ENCODE results near the gene ACBD7. TPM values are rescaled to one million over a fixed set of nuclear protein-coding genes. Genes with fewer than 3 reads are reported as not detected.

ACBD7 gene
- total RNA-seq, 1 experiment from 2014 or later = 0.63 TPM

- H3K4me1 ChIP-seq (ENCODE audit: low read length) = peaks cover 7% of the 10 kb centered on the region
- H2AFZ ChIP-seq (ENCODE audit: low read length) = no peak overlapping the region
- no peak overlapping the region for H3K4me2 ChIP-seq (ENCODE audit: low read depth, low read length, poor library complexity, severe bottlenecking)
- H3K79me2 ChIP-seq (ENCODE audit: low read length) = no peaks in the 10 kb centered on the region
- no peaks in the 10 kb centered on the region for H3K9me3 ChIP-seq (ENCODE audit: low read length)
- H3K4me3 ChIP-seq (ENCODE audit: low read length) = no peak overlapping the region
- DNase-seq = no peak
- no peak overlapping the region for H3K27ac ChIP-seq (ENCODE audit: low read length)
- H4K20me1 ChIP-seq (ENCODE audit: insufficient read depth, low read depth, low read length) = no peaks in the 10 kb centered on the region
- no peaks in the 10 kb centered on the region for H3K27me3 ChIP-seq (ENCODE audit: low read length)
- H3K9ac ChIP-seq (ENCODE audit: low read length) = no peak overlapping the region
- no peaks in the 10 kb centered on the region for H3K9me2 ChIP-seq (replicated peaks; ENCODE audit: insufficient read depth, low read length)
- H3K36me3 ChIP-seq (ENCODE audit: insufficient read depth, low read length) = no peaks in the 10 kb centered on the region
Observed at GRCh38 chr10:15083674-15084501, 4.7 kb downstream of the ACBD7 start.

DNA sequence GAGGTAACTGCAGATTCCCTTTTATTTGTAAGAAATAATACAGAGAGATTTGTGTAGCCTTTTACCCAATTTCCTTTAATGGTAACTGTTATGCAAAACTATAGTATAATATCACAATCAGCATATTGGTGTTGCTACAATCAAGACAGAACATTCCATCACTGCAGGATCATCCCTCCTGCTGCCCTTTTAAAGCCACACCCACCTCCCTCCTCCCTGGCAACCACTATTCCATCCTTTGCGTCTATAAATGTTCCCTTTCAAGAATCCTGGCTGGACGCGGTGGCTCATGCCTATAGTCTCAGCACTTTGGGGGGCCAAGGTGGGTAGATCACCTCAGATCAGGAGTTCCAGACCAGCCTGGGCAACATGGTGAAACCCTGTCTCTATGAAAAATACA, 13.2 kb downstream of the ACBD7 start:
- Histone ChIP-seq H3K27ac (ENCODE audit: low read length) (no peak overlapping the region), H3K4me3 (ENCODE audit: low read length) (no peak overlapping the region), H3K9me2 (replicated peaks; ENCODE audit: insufficient read depth, low read length) (no peaks in the 10 kb centered on the region), H4K20me1 (ENCODE audit: insufficient read depth, low read depth, low read length) (no peaks in the 10 kb centered on the region), H3K36me3 (ENCODE audit: insufficient read depth, low read length) (no peaks in the 10 kb centered on the region), H3K27me3 (ENCODE audit: low read length) (no peaks in the 10 kb centered on the region), H3K4me1 (ENCODE audit: low read length) (no peaks in the 10 kb centered on the region), H3K9me3 (ENCODE audit: low read length) (no peaks in the 10 kb centered on the region), H2AFZ (ENCODE audit: low read length) (no peak overlapping the region), H3K4me2 (ENCODE audit: low read depth, low read length, poor library complexity, severe bottlenecking) (no peak overlapping the region), H3K79me2 (ENCODE audit: low read length) (no peaks in the 10 kb centered on the region), H3K9ac (ENCODE audit: low read length) (no peak overlapping the region)
- DNase-seq = no peak

DNA sequence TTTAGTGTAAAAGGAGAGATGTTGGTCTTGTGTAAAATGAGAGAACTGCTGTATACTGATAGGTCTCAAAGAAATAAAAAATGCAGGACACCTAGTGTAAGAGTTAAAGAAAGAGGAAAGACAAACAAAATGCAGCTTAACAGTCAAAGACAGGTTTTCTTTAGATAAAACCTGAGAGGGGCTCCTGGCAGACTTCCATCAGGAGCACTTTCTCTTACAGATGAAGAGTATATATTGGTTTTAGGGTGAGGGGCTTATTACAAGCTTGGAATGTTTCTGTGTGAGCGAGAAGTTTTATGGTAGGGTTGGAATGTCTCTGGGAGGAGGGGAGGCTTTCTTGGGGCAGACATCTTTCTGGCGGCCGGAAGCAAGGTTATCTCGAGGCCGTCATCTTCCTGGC, 16.2 kb downstream of the ACBD7 start:
- Histone ChIP-seq H2AFZ (ENCODE audit: low read length) (no peak overlapping the region), H3K79me2 (ENCODE audit: low read length) (no peaks in the 10 kb centered on the region), H3K36me3 (ENCODE audit: insufficient read depth, low read length) (no peaks in the 10 kb centered on the region), H3K27me3 (ENCODE audit: low read length) (no peaks in the 10 kb centered on the region; the same call in 1 of the 2 replicates), H3K9me3 (ENCODE audit: low read length) (no peaks in the 10 kb centered on the region), H4K20me1 (ENCODE audit: insufficient read depth, low read depth, low read length) (no peaks in the 10 kb centered on the region), H3K9ac (ENCODE audit: low read length) (no peak overlapping the region), H3K4me1 (ENCODE audit: low read length) (no peaks in the 10 kb centered on the region), H3K27ac (ENCODE audit: low read length) (no peak overlapping the region), H3K4me3 (ENCODE audit: low read length) (no peak overlapping the region), H3K4me2 (ENCODE audit: low read depth, low read length, poor library complexity, severe bottlenecking) (no peak overlapping the region), H3K9me2 (replicated peaks; ENCODE audit: insufficient read depth, low read length) (no peaks in the 10 kb centered on the region)
- no peak for DNase-seq

DNA sequence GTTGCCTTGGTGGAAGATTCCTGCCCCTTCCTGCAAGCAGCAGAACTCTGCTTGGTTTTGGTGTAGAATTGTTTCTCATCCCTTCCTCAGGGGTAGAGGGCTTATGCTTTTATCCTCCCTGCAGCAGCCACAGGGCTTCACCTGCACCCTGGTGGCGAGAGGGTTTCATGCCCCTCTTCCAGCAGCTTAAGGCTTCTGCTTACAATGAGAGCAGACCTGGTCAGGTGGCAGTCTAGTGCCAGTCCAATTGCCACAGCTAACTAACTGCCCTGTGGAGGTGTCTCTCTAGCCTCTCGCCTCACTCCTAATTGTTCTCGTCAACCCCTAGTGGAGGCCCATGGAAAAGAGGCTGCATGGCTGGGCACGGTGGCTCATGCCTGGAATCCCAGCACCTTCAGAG, 19.3 kb downstream of the ACBD7 start:
- Histone ChIP-seq H3K4me2 (ENCODE audit: low read depth, low read length, poor library complexity, severe bottlenecking) (no peak overlapping the region), H3K27me3 (ENCODE audit: low read length) (no peaks in the 10 kb centered on the region; the same call in 1 of the 2 replicates), H3K79me2 (ENCODE audit: low read length) (no peaks in the 10 kb centered on the region), H3K9ac (ENCODE audit: low read length) (no peak overlapping the region), H3K9me2 (replicated peaks; ENCODE audit: insufficient read depth, low read length) (no peaks in the 10 kb centered on the region), H4K20me1 (ENCODE audit: insufficient read depth, low read depth, low read length) (no peaks in the 10 kb centered on the region), H3K4me1 (ENCODE audit: low read length) (no peaks in the 10 kb centered on the region), H3K36me3 (ENCODE audit: insufficient read depth, low read length) (no peaks in the 10 kb centered on the region), H3K4me3 (ENCODE audit: low read length) (no peak overlapping the region), H2AFZ (ENCODE audit: low read length) (no peak overlapping the region), H3K9me3 (ENCODE audit: low read length) (no peaks in the 10 kb centered on the region), H3K27ac (ENCODE audit: low read length) (no peak overlapping the region)
- DNase-seq = peak; percentile 45

- Histone ChIP-seq H3K27me3 (ENCODE audit: low read length) (no peaks in the 10 kb centered on the region; the same call in 1 of the 2 replicates), H3K9me2 (replicated peaks; ENCODE audit: insufficient read depth, low read length) (no peaks in the 10 kb centered on the region), H4K20me1 (ENCODE audit: insufficient read depth, low read depth, low read length) (no peaks in the 10 kb centered on the region), H3K27ac (ENCODE audit: low read length) (no peak overlapping the region), H3K9me3 (ENCODE audit: low read length) (no peaks in the 10 kb centered on the region), H3K4me2 (ENCODE audit: low read depth, low read length, poor library complexity, severe bottlenecking) (no peak overlapping the region), H3K79me2 (ENCODE audit: low read length) (no peaks in the 10 kb centered on the region), H3K4me1 (ENCODE audit: low read length) (no peaks in the 10 kb centered on the region), H3K36me3 (ENCODE audit: insufficient read depth, low read length) (no peaks in the 10 kb centered on the region), H3K9ac (ENCODE audit: low read length) (no peak overlapping the region), H2AFZ (ENCODE audit: low read length) (no peak overlapping the region), H3K4me3 (ENCODE audit: low read length) (no peak overlapping the region)
- DNase-seq = no peak
Observed at GRCh38 chr10:15068802-15069201, 19.8 kb downstream of the ACBD7 start.

- no peaks in the 10 kb centered on the region for H4K20me1 ChIP-seq (ENCODE audit: insufficient read depth, low read depth, low read length)
- no peak overlapping the region for H3K9ac ChIP-seq (ENCODE audit: low read length)
Observed at GRCh38 chr10:15067154-15067553, 21.4 kb downstream of the ACBD7 start.

GRCh38 chr10:15060638-15061037, 27.9 kb downstream of the ACBD7 start:
- H3K36me3 ChIP-seq (ENCODE audit: insufficient read depth, low read length) = no peaks in the 10 kb centered on the region
- H3K9me3 ChIP-seq (ENCODE audit: low read length) = no peaks in the 10 kb centered on the region
- no peaks in the 10 kb centered on the region for H3K4me1 ChIP-seq (ENCODE audit: low read length)
- no peaks in the 10 kb centered on the region; the same call in 1 of the 2 replicates for H3K27me3 ChIP-seq (ENCODE audit: low read length)
- no peak overlapping the region for H3K9ac ChIP-seq (ENCODE audit: low read length)
- H4K20me1 ChIP-seq (ENCODE audit: insufficient read depth, low read depth, low read length) = no peaks in the 10 kb centered on the region
- H3K9me2 ChIP-seq (replicated peaks; ENCODE audit: insufficient read depth, low read length) = no peaks in the 10 kb centered on the region
- no peak overlapping the region for H2AFZ ChIP-seq (ENCODE audit: low read length)
- no peaks in the 10 kb centered on the region for H3K79me2 ChIP-seq (ENCODE audit: low read length)
- H3K4me3 ChIP-seq (ENCODE audit: low read length) = no peak overlapping the region
- H3K27ac ChIP-seq (ENCODE audit: low read length) = no peak overlapping the region
- DNase-seq = no peak
- H3K4me2 ChIP-seq (ENCODE audit: low read depth, low read length, poor library complexity, severe bottlenecking) = no peak overlapping the region

More at GRCh38 chr10:15067154-15067553, 21.4 kb downstream of the ACBD7 start:
- Histone ChIP-seq H3K4me1 (ENCODE audit: low read length) (no peaks in the 10 kb centered on the region), H3K9me3 (ENCODE audit: low read length) (no peaks in the 10 kb centered on the region), H3K27me3 (ENCODE audit: low read length) (no peaks in the 10 kb centered on the region; the same call in 1 of the 2 replicates), H3K9me2 (replicated peaks; ENCODE audit: insufficient read depth, low read length) (no peaks in the 10 kb centered on the region), H3K4me3 (ENCODE audit: low read length) (no peak overlapping the region), H3K36me3 (ENCODE audit: insufficient read depth, low read length) (no peaks in the 10 kb centered on the region), H3K4me2 (ENCODE audit: low read depth, low read length, poor library complexity, severe bottlenecking) (no peak overlapping the region), H2AFZ (ENCODE audit: low read length) (no peak overlapping the region), H3K79me2 (ENCODE audit: low read length) (no peaks in the 10 kb centered on the region), H3K27ac (ENCODE audit: low read length) (no peak overlapping the region)
- no peak for DNase-seq

DNA sequence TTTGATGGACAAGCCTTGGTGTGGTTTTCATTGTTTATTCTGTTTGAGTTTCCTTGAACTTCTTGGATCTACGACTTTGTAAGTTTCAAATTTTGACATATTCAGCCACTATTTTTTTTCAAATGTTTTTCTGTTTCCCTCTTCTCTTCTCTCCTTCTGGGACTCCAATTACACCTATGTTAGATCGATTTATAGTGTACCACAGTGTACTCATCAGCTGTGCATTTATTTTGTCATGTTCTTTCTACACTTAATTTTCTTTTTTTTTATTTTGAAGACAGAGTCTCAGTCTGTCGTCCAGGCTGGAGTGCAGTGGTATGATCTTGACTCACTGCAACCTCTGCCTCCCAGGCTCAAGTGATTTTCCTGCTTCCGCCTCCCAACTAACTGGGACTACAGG, 28.7 kb downstream of the ACBD7 start:
- Histone ChIP-seq H3K9me3 (ENCODE audit: low read length) (no peaks in the 10 kb centered on the region), H2AFZ (ENCODE audit: low read length) (no peak overlapping the region)

More for the DNA sequence above, 28.7 kb downstream of the ACBD7 start:
- Histone ChIP-seq H3K9ac (ENCODE audit: low read length) (no peak overlapping the region), H3K4me2 (ENCODE audit: low read depth, low read length, poor library complexity, severe bottlenecking) (no peak overlapping the region), H3K9me2 (replicated peaks; ENCODE audit: insufficient read depth, low read length) (no peaks in the 10 kb centered on the region), H3K27ac (ENCODE audit: low read length) (no peak overlapping the region), H3K4me1 (ENCODE audit: low read length) (no peaks in the 10 kb centered on the region), H4K20me1 (ENCODE audit: insufficient read depth, low read depth, low read length) (no peaks in the 10 kb centered on the region), H3K36me3 (ENCODE audit: insufficient read depth, low read length) (no peaks in the 10 kb centered on the region), H3K27me3 (ENCODE audit: low read length) (no peaks in the 10 kb centered on the region), H3K79me2 (ENCODE audit: low read length) (no peaks in the 10 kb centered on the region), H3K4me3 (ENCODE audit: low read length) (no peak overlapping the region)
- DNase-seq = no peak

All from Karpas-422 (cell line).